Measurements from ENCODE around the gene MAN1A1. TPM values are rescaled to one million over a fixed set of nuclear protein-coding genes. Genes with fewer than 3 reads are reported as not detected.

Gene MAN1A1
- total and polyA plus RNA-seq, 2 experiments from 2014 or later = 2.0 to 8.7 TPM

DNA sequence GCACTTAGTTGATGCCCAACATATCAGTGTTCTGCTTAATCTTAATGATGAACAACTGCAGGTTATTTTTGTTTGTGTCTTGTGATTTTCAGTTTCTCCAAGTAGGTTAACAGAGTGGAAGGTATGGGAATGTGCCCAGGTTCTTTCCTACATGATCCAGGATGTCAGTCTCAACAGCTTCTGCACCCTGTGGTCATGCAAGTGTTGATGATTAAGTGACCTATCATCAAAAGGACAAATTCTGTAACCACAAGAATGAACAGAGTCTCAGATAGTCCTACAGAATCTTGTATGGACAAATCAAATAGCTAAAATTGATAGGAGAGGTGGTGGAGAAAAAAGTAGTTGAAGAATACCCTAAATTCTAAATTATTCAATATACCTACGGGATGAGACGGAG, 26.1 kb downstream of the MAN1A1 start:
- no peaks in the 10 kb centered on the region for H3K27me3 ChIP-seq (ENCODE audit: insufficient read depth)
- H3F3A ChIP-seq (replicated peaks; ENCODE audit: low read depth) = no peaks in the 10 kb centered on the region
- Mint-ChIP-seq H3K9me3 (no peaks in the 10 kb centered on the region), H3K4me3 (no peak overlapping the region), H3K27me3 (ENCODE audit: insufficient read depth, low read depth, poor library complexity) (no peaks in the 10 kb centered on the region), H3K4me1 (peaks cover 2% of the 10 kb centered on the region; the same call in 1 of the 3 replicates), H3K27ac (no peak overlapping the region), H3K36me3 (ENCODE audit: low read depth) (no peaks in the 10 kb centered on the region)
- TF ChIP-seq, protein P1, sequence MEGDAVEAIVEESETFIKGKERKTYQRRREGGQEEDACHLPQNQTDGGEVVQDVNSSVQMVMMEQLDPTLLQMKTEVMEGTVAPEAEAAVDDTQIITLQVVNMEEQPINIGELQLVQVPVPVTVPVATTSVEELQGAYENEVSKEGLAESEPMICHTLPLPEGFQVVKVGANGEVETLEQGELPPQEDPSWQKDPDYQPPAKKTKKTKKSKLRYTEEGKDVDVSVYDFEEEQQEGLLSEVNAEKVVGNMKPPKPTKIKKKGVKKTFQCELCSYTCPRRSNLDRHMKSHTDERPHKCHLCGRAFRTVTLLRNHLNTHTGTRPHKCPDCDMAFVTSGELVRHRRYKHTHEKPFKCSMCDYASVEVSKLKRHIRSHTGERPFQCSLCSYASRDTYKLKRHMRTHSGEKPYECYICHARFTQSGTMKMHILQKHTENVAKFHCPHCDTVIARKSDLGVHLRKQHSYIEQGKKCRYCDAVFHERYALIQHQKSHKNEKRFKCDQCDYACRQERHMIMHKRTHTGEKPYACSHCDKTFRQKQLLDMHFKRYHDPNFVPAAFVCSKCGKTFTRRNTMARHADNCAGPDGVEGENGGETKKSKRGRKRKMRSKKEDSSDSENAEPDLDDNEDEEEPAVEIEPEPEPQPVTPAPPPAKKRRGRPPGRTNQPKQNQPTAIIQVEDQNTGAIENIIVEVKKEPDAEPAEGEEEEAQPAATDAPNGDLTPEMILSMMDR (conservative IDR thresholded peaks at IDR 0.05; ENCODE audit: low read depth in 2 of 2) = no peak
- TF ChIP-seq ZNF114 (CRISPR knock-in tag; IDR thresholded peaks at IDR 0.05) = no peak
- no peak for TF ChIP-seq POLR2AphosphoS5 (IDR thresholded peaks at IDR 0.05; ENCODE audit: low read depth)
- TF ChIP-seq JUNB (IDR thresholded peaks at IDR 0.05; ENCODE audit: unreplicated experiment) = no peak
- TF ChIP-seq CREB1 (CRISPR knock-in tag; IDR thresholded peaks at IDR 0.05; ENCODE audit: low read depth) = no peak
- no peak for DNase-seq (ENCODE audit: low spot score)
- no peaks in the 10 kb centered on the region for H3K4me1 ChIP-seq (ENCODE audit: insufficient read depth)
- H3K4me3 ChIP-seq = no peak overlapping the region
- H4K20me1 ChIP-seq (replicated peaks; ENCODE audit: insufficient read depth) = no peaks in the 10 kb centered on the region
- H3K36me3 ChIP-seq (ENCODE audit: insufficient read depth) = no peaks in the 10 kb centered on the region
- H3K4me2 ChIP-seq = no peak overlapping the region
- no peaks in the 10 kb centered on the region for H3K9me2 ChIP-seq (ENCODE audit: insufficient read depth)
- no peak overlapping the region for H3K27ac ChIP-seq (ENCODE audit: low read depth)
- no peak for ATAC-seq
- H3K79me2 ChIP-seq (replicated peaks; ENCODE audit: insufficient read depth) = no peaks in the 10 kb centered on the region
- no peak overlapping the region for H2AFZ ChIP-seq

DNA sequence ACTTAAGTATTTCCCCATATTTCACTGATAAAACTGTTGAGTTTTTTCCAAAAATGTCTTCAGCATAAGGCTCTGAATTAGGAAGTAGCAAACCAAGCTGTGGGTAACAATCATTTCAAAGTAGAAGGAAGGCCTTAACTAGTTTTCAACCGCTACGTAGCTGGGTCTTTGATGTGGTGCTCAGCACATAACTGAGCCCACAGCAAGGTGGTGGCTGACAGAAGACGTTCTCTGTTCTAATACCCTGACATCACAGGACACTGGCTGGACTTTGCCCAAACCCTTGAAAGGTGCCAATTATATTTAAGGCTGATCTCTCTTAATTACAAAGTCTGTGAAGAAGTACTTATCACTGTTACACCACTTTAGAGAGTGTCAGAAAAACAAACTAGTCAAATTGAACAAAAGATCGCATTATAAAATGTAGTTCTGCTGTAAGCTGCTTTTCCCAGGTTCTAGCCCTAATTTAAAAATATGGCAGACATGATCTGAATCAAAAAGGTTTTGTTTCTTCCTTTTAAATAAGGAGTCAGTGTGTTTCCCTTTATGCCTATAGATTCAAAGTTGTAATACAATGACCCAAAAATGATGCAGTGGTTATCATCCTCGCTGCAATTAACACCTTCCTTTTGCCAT, 26.7 kb downstream of the MAN1A1 start:
- H3K36me3 ChIP-seq (ENCODE audit: insufficient read depth) = no peaks in the 10 kb centered on the region
- no peaks in the 10 kb centered on the region for H4K20me1 ChIP-seq (replicated peaks; ENCODE audit: insufficient read depth)
- H3K27me3 Mint-ChIP-seq (ENCODE audit: insufficient read depth, low read depth, poor library complexity) = no peaks in the 10 kb centered on the region
- H3K4me1 ChIP-seq (ENCODE audit: insufficient read depth) = no peaks in the 10 kb centered on the region
- H3K4me3 Mint-ChIP-seq = no peak overlapping the region
- H3K36me3 Mint-ChIP-seq (ENCODE audit: low read depth) = no peaks in the 10 kb centered on the region
- no peak overlapping the region for H3K27ac ChIP-seq (ENCODE audit: low read depth)
- no peaks in the 10 kb centered on the region for H3F3A ChIP-seq (replicated peaks; ENCODE audit: low read depth)
- H3K27ac Mint-ChIP-seq = no peak overlapping the region
- H3K27me3 ChIP-seq (ENCODE audit: insufficient read depth) = no peaks in the 10 kb centered on the region
- H3K9me3 Mint-ChIP-seq = no peaks in the 10 kb centered on the region
- no peak overlapping the region for H3K4me3 ChIP-seq
- ATAC-seq (no peak), DNase-seq (ENCODE audit: low spot score) (no peak)
- no peaks in the 10 kb centered on the region for H3K79me2 ChIP-seq (replicated peaks; ENCODE audit: insufficient read depth)
- no peak overlapping the region for H3K4me2 ChIP-seq
- H3K9me2 ChIP-seq (ENCODE audit: insufficient read depth) = no peaks in the 10 kb centered on the region
- no peak overlapping the region for H2AFZ ChIP-seq
- H3K4me1 Mint-ChIP-seq = peaks cover 2% of the 10 kb centered on the region; the same call in 1 of the 3 replicates
- no peak for TF ChIP-seq ZNF114 (CRISPR knock-in tag; IDR thresholded peaks at IDR 0.05)
- TF ChIP-seq, protein P2, sequence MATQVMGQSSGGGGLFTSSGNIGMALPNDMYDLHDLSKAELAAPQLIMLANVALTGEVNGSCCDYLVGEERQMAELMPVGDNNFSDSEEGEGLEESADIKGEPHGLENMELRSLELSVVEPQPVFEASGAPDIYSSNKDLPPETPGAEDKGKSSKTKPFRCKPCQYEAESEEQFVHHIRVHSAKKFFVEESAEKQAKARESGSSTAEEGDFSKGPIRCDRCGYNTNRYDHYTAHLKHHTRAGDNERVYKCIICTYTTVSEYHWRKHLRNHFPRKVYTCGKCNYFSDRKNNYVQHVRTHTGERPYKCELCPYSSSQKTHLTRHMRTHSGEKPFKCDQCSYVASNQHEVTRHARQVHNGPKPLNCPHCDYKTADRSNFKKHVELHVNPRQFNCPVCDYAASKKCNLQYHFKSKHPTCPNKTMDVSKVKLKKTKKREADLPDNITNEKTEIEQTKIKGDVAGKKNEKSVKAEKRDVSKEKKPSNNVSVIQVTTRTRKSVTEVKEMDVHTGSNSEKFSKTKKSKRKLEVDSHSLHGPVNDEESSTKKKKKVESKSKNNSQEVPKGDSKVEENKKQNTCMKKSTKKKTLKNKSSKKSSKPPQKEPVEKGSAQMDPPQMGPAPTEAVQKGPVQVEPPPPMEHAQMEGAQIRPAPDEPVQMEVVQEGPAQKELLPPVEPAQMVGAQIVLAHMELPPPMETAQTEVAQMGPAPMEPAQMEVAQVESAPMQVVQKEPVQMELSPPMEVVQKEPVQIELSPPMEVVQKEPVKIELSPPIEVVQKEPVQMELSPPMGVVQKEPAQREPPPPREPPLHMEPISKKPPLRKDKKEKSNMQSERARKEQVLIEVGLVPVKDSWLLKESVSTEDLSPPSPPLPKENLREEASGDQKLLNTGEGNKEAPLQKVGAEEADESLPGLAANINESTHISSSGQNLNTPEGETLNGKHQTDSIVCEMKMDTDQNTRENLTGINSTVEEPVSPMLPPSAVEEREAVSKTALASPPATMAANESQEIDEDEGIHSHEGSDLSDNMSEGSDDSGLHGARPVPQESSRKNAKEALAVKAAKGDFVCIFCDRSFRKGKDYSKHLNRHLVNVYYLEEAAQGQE (IDR thresholded peaks at IDR 0.05; ENCODE audit: unreplicated experiment) = no peak
- TF ChIP-seq, protein P1 (conservative IDR thresholded peaks at IDR 0.05; ENCODE audit: low read depth in 2 of 2) = no peak
- TF ChIP-seq, protein P3, sequence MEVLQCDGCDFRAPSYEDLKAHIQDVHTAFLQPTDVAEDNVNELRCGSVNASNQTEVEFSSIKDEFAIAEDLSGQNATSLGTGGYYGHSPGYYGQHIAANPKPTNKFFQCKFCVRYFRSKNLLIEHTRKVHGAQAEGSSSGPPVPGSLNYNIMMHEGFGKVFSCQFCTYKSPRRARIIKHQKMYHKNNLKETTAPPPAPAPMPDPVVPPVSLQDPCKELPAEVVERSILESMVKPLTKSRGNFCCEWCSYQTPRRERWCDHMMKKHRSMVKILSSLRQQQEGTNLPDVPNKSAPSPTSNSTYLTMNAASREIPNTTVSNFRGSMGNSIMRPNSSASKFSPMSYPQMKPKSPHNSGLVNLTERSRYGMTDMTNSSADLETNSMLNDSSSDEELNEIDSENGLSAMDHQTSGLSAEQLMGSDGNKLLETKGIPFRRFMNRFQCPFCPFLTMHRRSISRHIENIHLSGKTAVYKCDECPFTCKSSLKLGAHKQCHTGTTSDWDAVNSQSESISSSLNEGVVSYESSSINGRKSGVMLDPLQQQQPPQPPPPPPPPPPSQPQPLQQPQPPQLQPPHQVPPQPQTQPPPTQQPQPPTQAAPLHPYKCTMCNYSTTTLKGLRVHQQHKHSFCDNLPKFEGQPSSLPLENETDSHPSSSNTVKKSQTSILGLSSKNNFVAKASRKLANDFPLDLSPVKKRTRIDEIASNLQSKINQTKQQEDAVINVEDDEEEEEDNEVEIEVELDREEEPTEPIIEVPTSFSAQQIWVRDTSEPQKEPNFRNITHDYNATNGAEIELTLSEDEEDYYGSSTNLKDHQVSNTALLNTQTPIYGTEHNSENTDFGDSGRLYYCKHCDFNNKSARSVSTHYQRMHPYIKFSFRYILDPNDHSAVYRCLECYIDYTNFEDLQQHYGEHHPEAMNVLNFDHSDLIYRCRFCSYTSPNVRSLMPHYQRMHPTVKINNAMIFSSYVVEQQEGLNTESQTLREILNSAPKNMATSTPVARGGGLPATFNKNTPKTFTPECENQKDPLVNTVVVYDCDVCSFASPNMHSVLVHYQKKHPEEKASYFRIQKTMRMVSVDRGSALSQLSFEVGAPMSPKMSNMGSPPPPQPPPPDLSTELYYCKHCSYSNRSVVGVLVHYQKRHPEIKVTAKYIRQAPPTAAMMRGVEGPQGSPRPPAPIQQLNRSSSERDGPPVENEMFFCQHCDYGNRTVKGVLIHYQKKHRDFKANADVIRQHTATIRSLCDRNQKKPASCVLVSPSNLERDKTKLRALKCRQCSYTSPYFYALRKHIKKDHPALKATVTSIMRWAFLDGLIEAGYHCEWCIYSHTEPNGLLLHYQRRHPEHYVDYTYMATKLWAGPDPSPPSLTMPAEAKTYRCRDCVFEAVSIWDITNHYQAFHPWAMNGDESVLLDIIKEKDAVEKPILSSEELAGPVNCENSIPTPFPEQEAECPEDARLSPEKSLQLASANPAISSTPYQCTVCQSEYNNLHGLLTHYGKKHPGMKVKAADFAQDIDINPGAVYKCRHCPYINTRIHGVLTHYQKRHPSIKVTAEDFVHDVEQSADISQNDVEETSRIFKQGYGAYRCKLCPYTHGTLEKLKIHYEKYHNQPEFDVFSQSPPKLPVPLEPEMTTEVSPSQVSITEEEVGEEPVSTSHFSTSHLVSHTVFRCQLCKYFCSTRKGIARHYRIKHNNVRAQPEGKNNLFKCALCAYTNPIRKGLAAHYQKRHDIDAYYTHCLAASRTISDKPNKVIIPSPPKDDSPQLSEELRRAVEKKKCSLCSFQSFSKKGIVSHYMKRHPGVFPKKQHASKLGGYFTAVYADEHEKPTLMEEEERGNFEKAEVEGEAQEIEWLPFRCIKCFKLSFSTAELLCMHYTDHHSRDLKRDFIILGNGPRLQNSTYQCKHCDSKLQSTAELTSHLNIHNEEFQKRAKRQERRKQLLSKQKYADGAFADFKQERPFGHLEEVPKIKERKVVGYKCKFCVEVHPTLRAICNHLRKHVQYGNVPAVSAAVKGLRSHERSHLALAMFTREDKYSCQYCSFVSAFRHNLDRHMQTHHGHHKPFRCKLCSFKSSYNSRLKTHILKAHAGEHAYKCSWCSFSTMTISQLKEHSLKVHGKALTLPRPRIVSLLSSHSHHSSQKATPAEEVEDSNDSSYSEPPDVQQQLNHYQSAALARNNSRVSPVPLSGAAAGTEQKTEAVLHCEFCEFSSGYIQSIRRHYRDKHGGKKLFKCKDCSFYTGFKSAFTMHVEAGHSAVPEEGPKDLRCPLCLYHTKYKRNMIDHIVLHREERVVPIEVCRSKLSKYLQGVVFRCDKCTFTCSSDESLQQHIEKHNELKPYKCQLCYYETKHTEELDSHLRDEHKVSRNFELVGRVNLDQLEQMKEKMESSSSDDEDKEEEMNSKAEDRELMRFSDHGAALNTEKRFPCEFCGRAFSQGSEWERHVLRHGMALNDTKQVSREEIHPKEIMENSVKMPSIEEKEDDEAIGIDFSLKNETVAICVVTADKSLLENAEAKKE (CRISPR knock-in tag; IDR thresholded peaks at IDR 0.05) = no peak
